Measurements from ENCODE around the gene CHSY1.

Gene CHSY1

DNA sequence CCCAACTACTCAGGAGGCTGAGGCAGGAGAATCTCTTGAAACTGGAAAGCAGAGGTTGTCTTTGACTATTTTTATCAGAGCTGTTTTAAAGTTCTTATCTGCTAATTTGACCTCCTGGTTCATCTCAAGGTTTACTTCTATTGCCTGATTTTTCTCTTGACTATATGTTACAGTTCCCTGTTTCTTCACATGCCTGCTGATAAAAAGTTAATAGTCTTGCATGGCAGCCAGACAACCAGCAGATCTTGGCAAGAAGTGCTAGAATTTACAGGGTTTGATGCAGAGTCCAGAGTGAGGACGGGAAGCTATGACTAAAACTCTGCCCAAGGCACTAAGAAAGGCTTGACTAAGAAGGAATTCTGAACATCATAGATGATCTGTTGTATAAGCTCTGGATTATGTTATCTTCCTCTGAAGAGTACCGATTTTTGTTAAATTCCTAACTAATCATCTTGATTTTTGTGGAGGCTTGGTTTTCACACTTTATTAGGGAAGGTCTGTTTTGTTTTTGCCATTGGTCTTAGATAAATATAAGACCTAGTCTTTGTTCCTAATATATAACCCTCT, 85.9 kb downstream of the CHSY1 start:
- ATAC-seq (ENCODE audit: low read depth) (no peak), DNase-seq (ENCODE audit: low spot score in 2 of 2) (no peak)
- Mint-ChIP-seq H3K9me3 (peaks cover 12% of the 10 kb centered on the region), H3K27ac (no peak overlapping the region), H3K36me3 (peaks cover 11% of the 10 kb centered on the region), H3K27me3 (no peaks in the 10 kb centered on the region), H3K4me1 (peaks cover 8% of the 10 kb centered on the region), H3K4me3 (no peak overlapping the region)

DNA sequence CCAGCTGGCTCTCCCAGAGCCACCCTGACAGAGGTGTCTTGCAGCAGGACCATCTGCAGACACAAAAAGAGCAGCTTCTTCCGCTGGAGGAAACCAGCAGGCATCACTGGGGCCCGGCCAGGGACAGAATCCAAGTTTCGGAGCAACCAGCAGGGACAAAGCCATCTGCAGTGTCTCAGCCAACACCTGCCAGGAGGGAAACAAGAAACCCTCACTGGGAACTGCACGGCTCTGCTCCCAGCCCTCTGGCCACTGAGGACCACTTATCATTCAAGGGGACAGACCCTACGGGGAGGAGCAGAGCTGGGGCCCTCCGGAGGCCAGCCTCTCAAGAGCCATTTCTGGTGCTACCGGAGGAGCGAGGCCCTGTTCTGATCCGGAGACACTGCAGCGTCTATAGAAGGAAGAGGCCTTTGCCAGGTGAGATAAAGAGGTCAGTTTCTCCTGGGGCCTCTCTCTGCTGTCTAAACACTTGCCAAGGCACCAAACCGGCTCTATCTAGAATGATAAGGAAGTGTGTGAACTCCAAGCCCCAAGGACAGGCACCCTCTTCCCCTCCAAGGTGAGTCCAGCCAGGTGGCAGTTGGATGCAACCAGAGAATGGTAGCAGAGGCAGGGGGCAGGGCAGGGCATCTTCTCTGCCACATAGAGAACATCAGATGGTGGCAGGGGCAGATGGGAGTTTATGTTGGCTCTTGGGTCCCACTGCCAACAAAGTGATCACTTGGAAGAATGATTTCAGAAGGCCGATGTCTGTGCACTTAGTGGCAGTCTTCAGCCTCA, 89.0 kb downstream of the CHSY1 start:
- Mint-ChIP-seq H3K27ac (no peak overlapping the region), H3K36me3 (peaks cover 11% of the 10 kb centered on the region), H3K4me3 (no peak overlapping the region), H3K4me1 (peaks cover 11% of the 10 kb centered on the region), H3K9me3 (peaks cover 14% of the 10 kb centered on the region), H3K27me3 (peaks cover 3% of the 10 kb centered on the region)
- no peak for DNase-seq (ENCODE audit: low spot score in 2 of 2)
- ATAC-seq (ENCODE audit: low read depth): no peak

DNA sequence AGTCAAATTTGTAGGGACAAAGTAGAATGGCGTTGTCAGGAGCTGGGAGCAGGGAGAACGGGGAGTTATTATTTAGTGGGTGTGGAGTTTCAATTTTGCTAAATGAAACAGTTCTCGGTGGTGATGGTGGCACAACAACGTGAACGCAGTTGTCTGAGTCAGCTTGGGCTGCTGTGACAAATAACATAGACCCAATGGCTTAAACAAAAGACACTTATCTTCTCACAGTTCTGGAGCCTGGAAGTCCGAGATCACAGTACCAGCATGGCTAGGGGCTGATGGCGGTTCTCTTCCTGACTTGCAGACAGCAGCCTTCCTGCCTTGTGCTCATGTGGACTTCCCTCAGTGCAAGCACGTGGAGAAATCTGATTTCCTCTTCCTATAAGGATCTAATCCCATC, 90.2 kb downstream of the CHSY1 start:
- no peak overlapping the region for H3K27ac Mint-ChIP-seq
- ATAC-seq (ENCODE audit: low read depth) (no peak), DNase-seq (ENCODE audit: low spot score in 2 of 2) (no peak)
- H3K4me1 Mint-ChIP-seq: peaks cover 7% of the 10 kb centered on the region
- H3K36me3 Mint-ChIP-seq: peaks cover 9% of the 10 kb centered on the region
- peaks cover 13% of the 10 kb centered on the region for H3K9me3 Mint-ChIP-seq
- peaks cover 3% of the 10 kb centered on the region for H3K27me3 Mint-ChIP-seq
- no peak overlapping the region for H3K4me3 Mint-ChIP-seq

DNA sequence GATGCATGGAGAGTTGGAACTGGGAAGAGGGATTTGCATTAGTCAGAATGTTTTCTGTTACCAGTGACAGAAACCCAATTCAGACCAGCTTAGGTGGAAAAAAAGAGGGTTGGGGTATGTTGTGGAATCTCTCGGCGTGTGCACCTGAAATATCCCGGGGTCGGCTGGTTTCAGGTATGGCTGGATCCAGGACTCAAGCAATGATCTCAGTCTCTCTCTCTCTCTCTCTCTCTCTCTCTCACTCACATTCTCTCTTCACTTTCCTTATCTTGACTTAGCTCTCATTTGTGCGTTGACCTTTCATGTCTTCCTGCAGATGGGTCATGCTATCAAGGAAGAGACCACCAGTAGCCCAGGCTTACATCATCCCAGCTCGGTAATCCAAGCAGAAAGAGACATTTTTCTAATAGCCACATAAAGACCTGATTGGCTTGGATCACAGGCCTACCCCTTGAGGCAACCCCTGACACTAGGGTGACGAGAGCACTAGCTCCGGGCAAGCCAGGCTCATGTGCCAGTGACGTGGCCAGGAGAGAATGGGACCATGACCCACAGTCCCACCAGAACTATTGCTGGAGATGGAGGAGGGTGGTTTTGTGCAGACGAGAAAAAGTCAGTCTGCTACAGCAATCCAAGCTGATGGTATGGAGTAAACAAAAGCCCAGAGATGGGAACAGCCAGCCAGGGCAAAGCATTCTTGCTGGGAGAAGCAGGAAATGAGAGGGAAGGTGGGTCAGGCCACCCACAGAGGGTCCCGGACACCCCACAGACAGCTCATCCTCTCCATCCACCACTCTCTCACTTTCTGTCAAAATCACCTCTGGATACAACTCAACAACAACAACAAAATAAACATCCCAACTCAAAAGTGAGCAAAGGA, 91.7 kb downstream of the CHSY1 start:
- Mint-ChIP-seq H3K27ac (no peak overlapping the region), H3K4me3 (no peak overlapping the region), H3K36me3 (peaks cover 6% of the 10 kb centered on the region), H3K9me3 (peaks cover 9% of the 10 kb centered on the region), H3K27me3 (peaks cover 3% of the 10 kb centered on the region), H3K4me1 (peaks cover 14% of the 10 kb centered on the region)
- no peak for DNase-seq (ENCODE audit: low spot score in 2 of 2)
- ATAC-seq (ENCODE audit: low read depth): no peak

DNA sequence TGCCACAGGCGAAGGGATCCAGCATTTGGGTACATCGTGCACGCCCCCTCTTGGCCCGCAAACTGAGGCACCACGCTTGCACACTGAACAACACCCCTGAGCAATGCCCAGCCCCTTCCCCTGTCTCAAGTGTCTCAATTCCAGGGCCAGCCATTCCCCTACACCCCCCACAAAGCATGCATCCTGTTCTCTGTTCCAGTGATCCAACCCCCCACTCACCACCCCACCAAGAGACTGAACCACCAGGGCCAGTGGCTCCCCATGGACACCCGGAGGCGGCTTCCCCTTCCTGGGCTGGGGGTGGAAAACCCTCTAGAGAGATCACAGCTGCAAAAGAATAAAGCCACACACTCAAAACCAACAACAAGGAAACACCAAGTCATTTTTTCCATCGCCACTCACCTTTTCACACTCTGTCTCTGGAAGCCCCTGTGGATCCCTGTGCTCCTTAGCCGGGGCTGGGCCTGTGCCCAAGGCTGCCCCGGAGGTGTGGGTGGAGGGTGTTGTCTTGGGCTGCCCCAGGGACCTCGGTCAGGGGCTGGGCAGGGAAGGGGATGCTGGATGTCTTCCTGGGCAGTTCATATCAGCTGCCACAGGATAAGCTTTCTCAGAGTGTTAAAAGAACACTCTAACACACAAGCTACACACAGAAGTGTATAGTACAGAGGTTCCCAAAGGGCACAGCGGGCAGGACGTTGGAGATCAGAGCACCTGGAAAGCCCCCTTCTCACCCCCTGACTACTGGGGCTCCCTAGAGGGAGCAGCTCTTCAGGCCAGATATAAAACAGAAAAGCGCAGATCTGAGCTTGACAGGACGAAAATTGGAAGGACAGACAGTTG, 92.5 kb downstream of the CHSY1 start:
- no peak for ATAC-seq (ENCODE audit: low read depth)
- H3K36me3 Mint-ChIP-seq: peaks cover 2% of the 10 kb centered on the region
- peaks cover 6% of the 10 kb centered on the region for H3K9me3 Mint-ChIP-seq
- H3K4me1 Mint-ChIP-seq: peaks cover 14% of the 10 kb centered on the region
- H3K4me3 Mint-ChIP-seq: no peak overlapping the region
- peaks cover 3% of the 10 kb centered on the region for H3K27me3 Mint-ChIP-seq
- H3K27ac Mint-ChIP-seq: no peak overlapping the region
- no peak for DNase-seq (ENCODE audit: low spot score in 2 of 2)

DNA sequence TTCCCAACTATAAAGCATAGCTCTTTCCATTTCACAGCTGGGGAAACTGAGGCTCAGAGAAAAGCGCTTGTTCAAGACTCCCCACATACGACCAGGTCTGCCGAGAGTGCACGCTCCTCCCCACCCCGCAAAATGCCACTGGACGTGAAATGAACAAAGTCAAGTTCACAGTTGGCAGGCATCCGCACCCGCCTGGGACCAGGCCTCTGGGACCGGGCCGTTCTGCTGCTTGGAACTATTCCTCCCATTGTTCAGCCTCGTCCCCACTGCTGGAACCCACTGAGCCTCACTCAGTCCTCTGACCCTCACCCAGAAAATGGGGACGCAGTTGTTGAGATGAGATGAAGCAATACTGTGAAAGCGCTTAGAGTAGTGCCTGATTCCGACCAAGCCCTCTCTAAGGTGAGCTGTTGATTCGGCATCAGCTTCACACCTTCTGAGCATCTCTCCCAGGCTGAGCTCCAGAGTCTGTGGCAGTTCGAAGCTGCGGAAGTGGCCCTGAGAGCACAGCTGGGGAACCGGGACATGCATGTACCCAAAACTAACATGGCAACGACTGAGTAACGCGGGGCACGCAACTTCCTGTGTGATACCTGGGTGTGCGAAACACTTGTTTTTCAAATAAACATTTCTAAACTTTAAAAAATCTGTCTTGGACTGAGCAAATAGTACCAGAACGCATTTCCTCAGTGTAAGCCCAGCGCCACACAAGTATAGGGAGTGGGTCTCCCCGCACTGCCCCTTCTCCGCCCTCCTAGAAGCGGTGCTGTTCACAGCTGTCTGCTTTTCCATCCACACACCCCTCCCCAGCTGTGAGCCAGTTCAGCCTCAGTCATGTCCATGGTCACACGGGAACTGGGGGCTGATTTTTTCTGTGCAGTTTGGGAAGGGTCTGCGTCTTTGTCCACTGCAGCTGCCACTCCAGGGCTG, 93.4 kb downstream of the CHSY1 start:
- Mint-ChIP-seq H3K27me3 (peaks cover 3% of the 10 kb centered on the region), H3K4me3 (no peak overlapping the region), H3K36me3 (no peaks in the 10 kb centered on the region), H3K27ac (no peak overlapping the region), H3K4me1 (peaks cover 14% of the 10 kb centered on the region), H3K9me3 (peaks cover 2% of the 10 kb centered on the region)
- ATAC-seq (ENCODE audit: low read depth): no peak
- no peak for DNase-seq (ENCODE audit: low spot score in 2 of 2)

DNA sequence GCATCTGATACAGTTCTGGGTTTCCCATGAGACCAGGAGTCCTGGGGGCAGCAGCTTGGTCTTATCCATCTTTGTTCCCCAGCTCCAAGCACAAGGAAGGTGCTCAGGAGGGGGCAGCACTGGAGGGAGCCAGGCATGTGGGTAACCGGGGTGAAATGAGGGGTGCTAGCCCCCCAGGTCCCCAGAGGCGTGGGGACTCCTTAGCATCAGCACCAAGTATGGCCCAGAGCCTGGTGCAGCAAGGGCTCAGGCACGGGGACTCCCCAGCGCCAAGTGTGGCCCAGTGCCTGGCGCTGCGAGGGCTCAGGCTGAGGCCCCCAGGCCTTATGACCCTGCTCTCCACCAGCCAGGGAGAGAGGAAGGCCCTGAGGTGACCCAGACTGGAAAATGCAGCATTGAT, 94.1 kb downstream of the CHSY1 start:
- no peak overlapping the region for H3K4me3 Mint-ChIP-seq
- H3K27ac Mint-ChIP-seq: no peak overlapping the region
- peaks cover 3% of the 10 kb centered on the region for H3K27me3 Mint-ChIP-seq
- H3K9me3 Mint-ChIP-seq: peaks cover 2% of the 10 kb centered on the region
- H3K4me1 Mint-ChIP-seq: peaks cover 14% of the 10 kb centered on the region
- DNase-seq (ENCODE audit: low spot score in 2 of 2) (no peak), ATAC-seq (ENCODE audit: low read depth) (no peak)
- H3K36me3 Mint-ChIP-seq: no peaks in the 10 kb centered on the region

DNA sequence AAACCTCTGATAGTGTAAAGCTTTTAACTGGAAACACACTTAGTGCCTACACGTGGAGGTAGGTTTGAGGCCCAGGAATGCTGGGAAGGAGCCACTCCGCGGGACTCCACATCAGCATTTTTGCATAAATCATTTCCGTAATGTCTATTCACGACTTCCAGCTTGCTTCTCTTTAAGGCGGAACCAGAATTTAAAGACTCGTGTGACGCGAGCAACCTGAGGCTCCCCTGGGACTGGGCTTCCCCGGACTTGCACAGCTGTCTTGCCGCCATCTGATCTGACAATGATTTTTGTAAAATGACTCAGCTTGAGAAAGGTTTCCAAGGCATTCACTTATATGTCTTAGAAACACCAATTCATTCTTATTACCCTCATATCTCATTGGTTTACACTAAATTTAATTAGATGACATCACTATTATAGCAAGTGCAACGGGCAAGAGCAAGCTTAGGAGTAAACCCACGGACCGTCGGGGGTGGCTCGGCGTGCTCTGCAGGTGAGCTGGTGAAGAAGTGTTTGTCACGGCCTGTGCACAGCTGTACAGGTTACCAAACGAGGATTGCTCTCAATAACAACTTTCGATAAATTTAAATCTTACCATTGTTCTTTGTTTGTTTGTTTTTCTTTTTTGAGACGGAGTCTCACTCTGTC, 95.2 kb downstream of the CHSY1 start:
- ATAC-seq (ENCODE audit: low read depth) (peak; percentile 98), DNase-seq (ENCODE audit: low spot score in 2 of 2) (peak; percentile 76 to 84)
- H3K27ac Mint-ChIP-seq: peak overlapping the region; percentile 58
- H3K9me3 Mint-ChIP-seq: peaks cover 2% of the 10 kb centered on the region
- peaks cover 3% of the 10 kb centered on the region for H3K27me3 Mint-ChIP-seq
- peaks cover 14% of the 10 kb centered on the region for H3K4me1 Mint-ChIP-seq
- peak overlapping the region; percentile 62 for H3K4me3 Mint-ChIP-seq
- H3K36me3 Mint-ChIP-seq: no peaks in the 10 kb centered on the region

DNA sequence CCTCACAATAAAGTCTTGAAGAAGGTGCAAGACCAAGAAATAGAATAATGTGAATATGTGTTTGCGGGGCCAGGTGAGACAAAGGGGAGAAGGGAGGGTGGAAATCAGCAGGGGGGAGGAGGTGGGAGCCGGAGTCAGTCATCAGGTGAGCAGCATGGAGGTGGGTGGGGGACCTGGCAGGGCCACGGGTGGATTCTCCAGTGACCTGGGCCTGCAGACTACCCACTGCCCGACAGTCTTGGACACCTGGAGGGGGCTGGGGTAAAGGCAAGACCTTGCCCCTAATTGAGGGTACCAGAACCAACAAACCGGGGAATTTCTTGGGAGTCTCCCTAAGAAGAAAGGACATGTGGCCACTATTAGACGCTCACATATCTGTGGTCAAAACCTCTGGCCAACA, 95.8 kb downstream of the CHSY1 start:
- Mint-ChIP-seq H3K27ac (peak overlapping the region; percentile 58), H3K36me3 (no peaks in the 10 kb centered on the region), H3K4me3 (peak overlapping the region; percentile 62), H3K4me1 (peaks cover 19% of the 10 kb centered on the region), H3K27me3 (peaks cover 3% of the 10 kb centered on the region), H3K9me3 (peaks cover 2% of the 10 kb centered on the region)
- DNase-seq (ENCODE audit: low spot score in 2 of 2): no peak
- ATAC-seq (ENCODE audit: low read depth): no peak

DNA sequence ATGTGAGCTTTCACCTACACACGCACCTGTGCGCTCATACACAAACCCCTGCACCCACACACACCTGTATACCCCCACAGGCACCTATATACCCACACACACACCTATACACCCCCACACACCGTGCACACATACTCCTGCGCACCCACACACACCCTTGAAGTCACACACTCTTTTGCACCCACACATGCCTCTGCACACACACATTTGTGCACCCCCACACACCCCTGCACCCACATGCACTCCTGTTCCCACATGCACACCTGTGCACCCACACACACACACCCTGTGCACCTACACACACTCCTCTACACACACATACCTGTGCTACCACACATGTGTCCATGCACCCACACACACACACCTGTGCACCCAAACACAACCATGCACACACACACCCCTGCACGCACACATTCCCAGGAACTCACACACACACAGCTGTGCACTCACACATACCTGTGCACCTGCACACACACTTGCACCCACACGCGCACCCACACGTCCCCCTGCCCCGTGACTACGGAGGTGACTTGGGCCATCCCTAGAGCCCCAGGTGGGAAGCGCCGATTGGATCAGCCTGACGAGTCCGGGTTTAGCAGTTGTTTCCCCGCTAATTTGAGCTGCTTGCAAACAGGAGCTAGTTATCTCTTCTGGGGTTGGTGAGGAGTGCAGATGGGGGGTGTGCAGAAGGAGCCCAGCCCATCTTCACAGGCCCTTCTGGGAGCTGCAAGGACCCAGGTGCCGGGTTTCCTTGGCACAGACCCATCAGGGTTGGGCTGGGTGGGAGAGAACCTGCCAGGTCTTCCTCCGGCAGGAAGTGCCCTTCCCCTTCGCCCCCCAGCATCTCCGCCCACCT, 97.8 kb downstream of the CHSY1 start:
- Mint-ChIP-seq H3K36me3 (no peaks in the 10 kb centered on the region), H3K27me3 (peaks cover 6% of the 10 kb centered on the region), H3K27ac (no peak overlapping the region), H3K4me3 (no peak overlapping the region), H3K4me1 (peaks cover 25% of the 10 kb centered on the region), H3K9me3 (no peaks in the 10 kb centered on the region)
- no peak for DNase-seq (ENCODE audit: low spot score in 2 of 2)
- no peak for ATAC-seq (ENCODE audit: low read depth)

DNA sequence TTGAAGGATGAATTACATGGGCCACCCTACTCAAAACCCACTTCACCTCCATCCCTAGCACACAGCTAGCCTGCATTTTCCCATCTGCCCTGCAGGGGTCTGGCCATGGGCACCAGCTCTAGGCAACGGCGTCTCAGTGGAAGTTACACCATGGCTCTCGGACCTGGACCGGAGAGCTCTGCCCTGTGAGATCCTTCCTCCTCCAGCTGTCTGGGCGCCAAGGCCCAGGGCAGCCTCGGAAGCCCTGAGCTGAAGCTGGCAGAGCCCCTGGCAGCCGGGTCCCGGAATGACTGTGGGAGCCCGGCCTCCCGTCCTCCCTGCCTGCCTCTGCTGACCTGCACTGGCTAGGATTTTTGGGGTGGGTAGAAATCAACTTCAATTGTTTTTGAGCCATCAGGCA, 98.9 kb downstream of the CHSY1 start:
- DNase-seq (ENCODE audit: low spot score in 2 of 2) (no peak), ATAC-seq (ENCODE audit: low read depth) (no peak)
- Mint-ChIP-seq H3K27ac (no peak overlapping the region), H3K36me3 (no peaks in the 10 kb centered on the region), H3K4me3 (no peak overlapping the region), H3K4me1 (peaks cover 24% of the 10 kb centered on the region), H3K9me3 (no peaks in the 10 kb centered on the region), H3K27me3 (peaks cover 4% of the 10 kb centered on the region)

DNA sequence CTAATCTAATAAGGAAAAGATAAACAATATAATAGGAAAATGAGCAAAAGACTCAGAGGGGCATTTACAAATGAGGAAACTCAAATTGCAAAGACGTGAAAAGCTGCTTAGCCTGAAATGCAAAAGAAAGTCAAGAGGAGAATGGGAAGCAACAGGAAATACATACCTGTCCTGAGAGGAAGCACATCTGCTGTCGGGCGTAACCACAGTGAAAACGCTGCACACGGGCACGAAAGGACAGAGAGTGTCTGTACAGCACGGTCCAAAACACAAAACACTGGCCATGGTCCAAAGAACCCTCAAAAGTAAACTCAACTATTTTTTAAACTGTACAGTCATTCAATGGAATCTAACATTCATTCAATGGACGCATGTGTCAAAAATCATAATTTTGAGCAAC, 100.6 kb downstream of the CHSY1 start:
- no peak for ATAC-seq (ENCODE audit: low read depth)
- no peak for DNase-seq (ENCODE audit: low spot score in 2 of 2)
- peaks cover 23% of the 10 kb centered on the region for H3K4me1 Mint-ChIP-seq
- H3K27me3 Mint-ChIP-seq: peaks cover 8% of the 10 kb centered on the region
- H3K9me3 Mint-ChIP-seq: no peaks in the 10 kb centered on the region
- no peak overlapping the region for H3K27ac Mint-ChIP-seq
- no peak overlapping the region for H3K4me3 Mint-ChIP-seq
- no peaks in the 10 kb centered on the region for H3K36me3 Mint-ChIP-seq

Data from memory B cell (primary cell).